IMR-90 (cell line): ENCODE results near the gene KAZN. TPM values are rescaled to one million over a fixed set of nuclear protein-coding genes. Genes with fewer than 3 reads are reported as not detected.

ENCODE experiments used
- ATAC-seq: fragments of 200-7000 bp; cut with Tn5 transposase; 2 replicates; pipeline ENCODE4 v1.9.1; 2020; ENCODE audit warnings: low read depth, mild to moderate bottlenecking, moderate library complexity
- BruUV-seq: library from RNA; stranded (reverse); fragments of 400-500 nt; replicated peaks from 2 replicates; lab custom pipeline; 2021; lab: Mats Ljungman, UMichigan
- CTCF ChIA-PET: fragments of 300-600 bp; formaldehyde crosslinking; extraction: SDS; loops from one replicate; lab custom pipeline; 2021; ENCODE audit warnings: antibody characterized with exemption; lab: Yijun Ruan, JAX
- POLR2A ChIA-PET: fragments of 300-600 bp; sonication (Branson Sonifier 250); formaldehyde crosslinking; loops from one replicate; lab custom pipeline; 2022; ENCODE audit warnings: antibody characterized with exemption; ENCODE audit not compliant: unreplicated experiment; lab: Charles Lee
- DNase-seq: peaks from one replicate; pipeline ENCODE4 v3.0.0; 2013
- H2AFZ ChIP-seq: replicated peaks from 2 replicates; pipeline ENCODE3; 2013; ENCODE audit warnings: low read length, mild to moderate bottlenecking; ENCODE audit not compliant: poor library complexity
- H2AK5ac ChIP-seq: 2 replicates; pipeline ENCODE4 v1.6.1; 2013; ENCODE audit warnings: low read depth, low read length, inconsistent platforms
- H2AK9ac ChIP-seq: replicated peaks from 2 replicates; pipeline ENCODE3; 2013; ENCODE audit warnings: mild to moderate bottlenecking, low read depth, low read length, moderate library complexity; ENCODE audit not compliant: poor library complexity
- H2BK120ac ChIP-seq: 2 replicates; pipeline ENCODE4 v1.6.1; 2013; ENCODE audit warnings: low read depth, low read length, inconsistent platforms
- H2BK15ac ChIP-seq: 3 replicates; pipeline ENCODE4 v1.6.1; 2013; ENCODE audit warnings: low read depth, low read length, inconsistent platforms
- H2BK20ac ChIP-seq: 2 replicates; pipeline ENCODE4 v1.6.1; 2013; ENCODE audit warnings: low read depth, mild to moderate bottlenecking, inconsistent platforms, low read length, moderate library complexity
- H2BK5ac ChIP-seq: 2 replicates; pipeline ENCODE4 v1.6.1; 2013; ENCODE audit warnings: mild to moderate bottlenecking, low read depth, low read length, inconsistent platforms; ENCODE audit not compliant: poor library complexity, severe bottlenecking
- H3K14ac ChIP-seq: replicated peaks from 2 replicates; pipeline ENCODE4 v1.6.1; 2013; ENCODE audit warnings: low read depth, low read length, inconsistent platforms
- H3K18ac ChIP-seq: 2 replicates; pipeline ENCODE4 v1.6.1; 2013; ENCODE audit warnings: low read depth, low read length, control low read depth
- H3K23ac ChIP-seq: 2 replicates; pipeline ENCODE4 v1.6.1; 2013; ENCODE audit warnings: low read depth, low read length, inconsistent platforms
- H3K27ac ChIP-seq: 2 replicates; pipeline ENCODE4 v1.5.1; 2013; ENCODE audit warnings: mild to moderate bottlenecking, control low read depth, low read length; ENCODE audit not compliant: insufficient read depth
- H3K27me3 ChIP-seq: 2 replicates; pipeline ENCODE4 v1.6.1; 2013; ENCODE audit warnings: low read length; ENCODE audit not compliant: control insufficient read depth, insufficient read depth
- H3K36me3 ChIP-seq: 2 replicates; pipeline ENCODE4 v1.6.1; 2013; ENCODE audit warnings: low read length, mixed read lengths; ENCODE audit not compliant: control insufficient read depth, insufficient read depth
- H3K4ac ChIP-seq: 2 replicates; pipeline ENCODE4 v1.6.1; 2013; ENCODE audit warnings: low read depth, low read length, inconsistent platforms
- H3K4me1 ChIP-seq: 2 replicates; pipeline ENCODE4 v1.6.1; 2013; ENCODE audit warnings: low read length, mixed read lengths; ENCODE audit not compliant: control insufficient read depth, insufficient read depth
- H3K4me2 ChIP-seq: 2 replicates; pipeline ENCODE4 v1.6.1; 2013; ENCODE audit warnings: low read depth, mild to moderate bottlenecking, control low read depth, low read length, moderate library complexity
- H3K4me3 ChIP-seq: 2 replicates; pipeline ENCODE4 v1.5.1; 2013; ENCODE audit warnings: low read depth, mild to moderate bottlenecking, control low read depth, low read length, moderate library complexity; ENCODE audit not compliant: insufficient read depth
- H3K56ac ChIP-seq: 2 replicates; pipeline ENCODE4 v1.6.1; 2013; ENCODE audit warnings: low read length, inconsistent platforms; ENCODE audit not compliant: insufficient read depth; ENCODE audit errors: extremely low read depth
- H3K79me1 ChIP-seq, 2 experiments: 2 replicates each; pipeline ENCODE4 v1.6.1; 2013; ENCODE audit warnings: low read length in 2 of 2, inconsistent platforms in 1 of 2, low read depth in 1 of 2
- H3K9ac ChIP-seq: 2 replicates; pipeline ENCODE4 v1.6.1; 2013; ENCODE audit warnings: low read depth, low read length, control low read depth
- H3K9me1 ChIP-seq: 2 replicates; pipeline ENCODE4 v1.6.1; 2013; ENCODE audit warnings: low read length, inconsistent platforms; ENCODE audit not compliant: insufficient read depth
- H3K9me3 ChIP-seq: 2 replicates; pipeline ENCODE4 v1.6.1; 2013; ENCODE audit warnings: low read length; ENCODE audit not compliant: control insufficient read depth, insufficient read depth
- H4K20me1 ChIP-seq: 2 replicates; pipeline ENCODE4 v1.6.1; 2013; ENCODE audit warnings: low read length, inconsistent platforms; ENCODE audit not compliant: insufficient read depth
- H4K5ac ChIP-seq: 2 replicates; pipeline ENCODE4 v1.6.1; 2013; ENCODE audit warnings: mild to moderate bottlenecking, low read depth, low read length, control low read depth
- H4K8ac ChIP-seq, 2 experiments: 2 replicates each; pipeline ENCODE4 v1.6.1; 2013; ENCODE audit warnings: low read depth in 2 of 2, low read length in 2 of 2, control low read depth in 1 of 2, inconsistent platforms in 1 of 2
- H4K91ac ChIP-seq: 2 replicates; pipeline ENCODE4 v1.6.1; 2013; ENCODE audit warnings: low read depth, low read length, inconsistent platforms; ENCODE audit not compliant: insufficient read depth
- BHLHE40 ChIP-seq: fragments of 150-350 bp; IDR thresholded peaks from 2 replicates; pipeline ENCODE4 v1.6.1; 2016; ENCODE audit warnings: mild to moderate bottlenecking, low read depth, low read length
- CEBPB ChIP-seq: IDR thresholded peaks from 2 replicates; pipeline ENCODE4 v1.6.1; 2012; ENCODE audit warnings: low read depth, low read length, improper control_type of control experiment
- CHD1 ChIP-seq: IDR thresholded peaks from 2 replicates; pipeline ENCODE4 v1.6.1; 2012; ENCODE audit warnings: low read depth, low read length, improper control_type of control experiment
- CTCF ChIP-seq: conservative IDR thresholded peaks from 2 replicates; pipeline ENCODE4 v1.5.1; 2012; ENCODE audit warnings: mild to moderate bottlenecking, low read depth, low read length, improper control_type of control experiment
- ELK1 ChIP-seq: fragments of 150-350 bp; IDR thresholded peaks from 2 replicates; pipeline ENCODE4 v1.6.1; 2016; ENCODE audit warnings: low read depth, mild to moderate bottlenecking, low read length, moderate library complexity, borderline replicate concordance
- MAFK ChIP-seq: IDR thresholded peaks from 2 replicates; pipeline ENCODE4 v1.6.1; 2012; ENCODE audit warnings: low read depth, low read length, improper control_type of control experiment
- MXI1 ChIP-seq: IDR thresholded peaks from 2 replicates; pipeline ENCODE4 v1.6.1; 2012; ENCODE audit warnings: low read depth, mild to moderate bottlenecking, low read length, moderate library complexity, borderline replicate concordance
- POLR2A ChIP-seq: IDR thresholded peaks from 2 replicates; pipeline ENCODE4 v1.6.1; 2012; ENCODE audit warnings: mild to moderate bottlenecking, low read depth, low read length
- RAD21 ChIP-seq: IDR thresholded peaks from 2 replicates; pipeline ENCODE4 v1.6.1; 2012; ENCODE audit warnings: low read length, improper control_type of control experiment
- RCOR1 ChIP-seq: IDR thresholded peaks from 2 replicates; pipeline ENCODE4 v1.6.1; 2012; ENCODE audit warnings: mild to moderate bottlenecking, low read length, improper control_type of control experiment; ENCODE audit not compliant: insufficient replicate concordance
- RFX5 ChIP-seq: IDR thresholded peaks from 2 replicates; pipeline ENCODE4 v1.8.0; 2012; ENCODE audit warnings: low read depth, mild to moderate bottlenecking, low read length, moderate library complexity
- SMC3 ChIP-seq: fragments of 150-350 bp; IDR thresholded peaks from 2 replicates; pipeline ENCODE4 v1.6.1; 2016; ENCODE audit warnings: low read depth, mild to moderate bottlenecking, antibody characterized with exemption, low read length, moderate library complexity
- USF2 ChIP-seq: fragments of 150-350 bp; IDR thresholded peaks from 2 replicates; pipeline ENCODE4 v1.6.1; 2017; ENCODE audit warnings: mild to moderate bottlenecking, antibody characterized with exemption, low read length, low read depth
- WGBS, 2 experiments: methylation state at CpG; one replicate each; pipeline versions ENCODE4 v1.1.5 to v1.1.7; 2013; ENCODE audit warnings: missing lambda C conversion rate in 2 of 2; ENCODE audit not compliant: insufficient read length in 1 of 2; ENCODE audit errors: extremely low coverage in 2 of 2; 5-methylcytosine and 5-hydroxymethylcytosine counted together
- dilution Hi-C: fragments of 300-500 bp; cut with HindIII; formaldehyde crosslinking; loops from one replicate; pipeline ENCODE4 v1.14.3; 2018; ENCODE audit warnings: low sequenced_read_pairs; ENCODE audit not compliant: unreplicated experiment
- in situ Hi-C: fragments of 300-500 bp; cut with MboI; formaldehyde crosslinking; loops from 3 replicates; pipeline ENCODE4 v1.14.3; 2019; ENCODE audit warnings: low sequenced_read_pairs, inconsistent platforms, mixed read lengths
- intact Hi-C: fragments of 100-400 bp; cut with micrococcal nuclease; formaldehyde crosslinking; loops from 2 replicates; pipeline ENCODE4 v1.10.0; 2022
- polyA plus RNA-seq, 3 experiments: library from polyadenylated mRNA; depleted of rRNA; stranded (reverse); fragments of >200 nt; gene quantifications; 2 replicates each; pipeline ENCODE4 v1.2.3, GENCODE V29; 2012; ENCODE audit warnings: low replicate concordance in 1 of 3
- total RNA-seq: library from RNA; depleted of rRNA; stranded (reverse); fragments of >200 nt; gene quantifications from 2 replicates; pipeline ENCODE4 v1.2.3, GENCODE V29; 2012

KAZN gene
- total and polyA plus RNA-seq, 2 of the 4 experiments (the other 2 are of a cell fraction): 5.2 to 10.5 TPM

GRCh38 chr1:14956579-14957195 is 358.2 kb downstream of the KAZN start:
- WGBS, 2 experiments: no CpG with 5 or more reads among the region's 11 CpGs

More at GRCh38 chr1:14956579-14957195, 358.2 kb downstream of the KAZN start:
- H3K4ac ChIP-seq: no peak overlapping the region
- H3K27ac ChIP-seq: no peak overlapping the region
- ChIA-PET CTCF (no interaction called here), POLR2A (no interaction called here)
- H3K18ac ChIP-seq: no peak overlapping the region
- H3K56ac ChIP-seq: no peak overlapping the region
- peaks cover 14 to 88% of the 10 kb centered on the region in 2 experiments for H3K79me1 ChIP-seq
- no peak overlapping the region for H2BK15ac ChIP-seq
- 0 out of 2 replicates have a peak overlapping the region, but pooled peaks have one; percentile 39 for H2BK20ac ChIP-seq
- H2BK5ac ChIP-seq: no peak overlapping the region
- H3K9me3 ChIP-seq: peaks cover 4% of the 10 kb centered on the region
- ATAC-seq (no peak), DNase-seq (no peak)
- peaks cover 25% of the 10 kb centered on the region for H4K20me1 ChIP-seq
- no peak overlapping the region for H3K4me2 ChIP-seq
- peaks cover 12% of the 10 kb centered on the region for H3K4me1 ChIP-seq
- TF ChIP-seq CHD1 (no peak), CTCF (no peak), ELK1 (no peak), RAD21 (no peak), SMC3 (no peak), CEBPB (no peak), POLR2A (no peak), BHLHE40 (no peak), USF2 (no peak), MAFK (no peak), RFX5 (no peak), MXI1 (no peak), RCOR1 (no peak)
- no peak overlapping the region for H2AK9ac ChIP-seq
- no peak overlapping the region for H4K5ac ChIP-seq
- H2AK5ac ChIP-seq: no peak overlapping the region; the same call in 1 of the 2 replicates
- H3K9me1 ChIP-seq: peaks cover 27% of the 10 kb centered on the region
- in situ Hi-C loops (no loop called here), dilution Hi-C loops (no loop called here), intact Hi-C loops (no loop called here)
- H3K27me3 ChIP-seq: no peaks in the 10 kb centered on the region
- no peak overlapping the region for H3K4me3 ChIP-seq
- H3K14ac ChIP-seq: no peak overlapping the region
- no TSS peak for BruUV-seq
- no peak overlapping the region for H2BK120ac ChIP-seq
- no peak overlapping the region for H4K91ac ChIP-seq
- peaks cover 22% of the 10 kb centered on the region for H3K36me3 ChIP-seq
- H2AFZ ChIP-seq: no peak overlapping the region
- H3K23ac ChIP-seq: no peak overlapping the region; the same call in 1 of the 2 replicates
- H3K9ac ChIP-seq: no peak overlapping the region
- no peak overlapping the region for H4K8ac ChIP-seq
